GM10266 (cell line): ENCODE measurements around the gene SLC1A2.

ENCODE experiments used
- DNase-seq: peaks from one replicate; pipeline ENCODE4 v3.0.0; 2012; ENCODE audit errors: extremely low spot score
- TF ChIP-seq, protein P1 (sequence below): IDR thresholded peaks from 2 replicates; pipeline ENCODE4 v1.5.1; 2012; ENCODE audit warnings: mild to moderate bottlenecking, low read depth; ENCODE audit not compliant: control insufficient read depth, insufficient read depth; ENCODE audit errors: missing control alignments

SLC1A2 gene

DNA sequence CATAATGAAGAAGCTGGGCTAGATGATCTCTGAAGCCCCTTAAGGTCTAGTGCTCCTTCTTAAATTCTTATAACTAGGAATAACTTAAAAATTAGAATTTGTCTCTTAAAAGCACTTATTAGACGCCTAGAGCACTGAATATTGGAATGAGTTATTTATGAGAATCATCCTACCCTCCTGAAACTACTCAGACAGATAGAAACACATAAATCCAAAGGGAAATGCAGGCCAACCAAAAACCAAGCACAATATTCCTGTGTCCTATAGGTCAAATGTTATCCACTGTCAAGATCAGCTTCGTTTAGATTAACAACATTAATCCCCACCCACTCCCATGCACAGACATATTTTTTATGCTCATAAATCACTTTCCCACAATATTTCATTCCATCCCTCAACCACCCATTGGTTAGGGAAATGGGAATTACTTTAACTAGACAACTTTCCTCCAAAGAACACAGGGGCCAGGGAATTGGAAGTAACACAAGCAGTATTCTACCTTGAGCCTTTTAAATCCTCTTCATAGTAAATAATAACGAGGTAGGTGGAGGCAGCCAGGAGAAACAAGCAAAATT is 193.3 kb downstream of the SLC1A2 start:
- DNase-seq = no peak
- TF ChIP-seq, protein P1, sequence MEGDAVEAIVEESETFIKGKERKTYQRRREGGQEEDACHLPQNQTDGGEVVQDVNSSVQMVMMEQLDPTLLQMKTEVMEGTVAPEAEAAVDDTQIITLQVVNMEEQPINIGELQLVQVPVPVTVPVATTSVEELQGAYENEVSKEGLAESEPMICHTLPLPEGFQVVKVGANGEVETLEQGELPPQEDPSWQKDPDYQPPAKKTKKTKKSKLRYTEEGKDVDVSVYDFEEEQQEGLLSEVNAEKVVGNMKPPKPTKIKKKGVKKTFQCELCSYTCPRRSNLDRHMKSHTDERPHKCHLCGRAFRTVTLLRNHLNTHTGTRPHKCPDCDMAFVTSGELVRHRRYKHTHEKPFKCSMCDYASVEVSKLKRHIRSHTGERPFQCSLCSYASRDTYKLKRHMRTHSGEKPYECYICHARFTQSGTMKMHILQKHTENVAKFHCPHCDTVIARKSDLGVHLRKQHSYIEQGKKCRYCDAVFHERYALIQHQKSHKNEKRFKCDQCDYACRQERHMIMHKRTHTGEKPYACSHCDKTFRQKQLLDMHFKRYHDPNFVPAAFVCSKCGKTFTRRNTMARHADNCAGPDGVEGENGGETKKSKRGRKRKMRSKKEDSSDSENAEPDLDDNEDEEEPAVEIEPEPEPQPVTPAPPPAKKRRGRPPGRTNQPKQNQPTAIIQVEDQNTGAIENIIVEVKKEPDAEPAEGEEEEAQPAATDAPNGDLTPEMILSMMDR = no peak

DNA sequence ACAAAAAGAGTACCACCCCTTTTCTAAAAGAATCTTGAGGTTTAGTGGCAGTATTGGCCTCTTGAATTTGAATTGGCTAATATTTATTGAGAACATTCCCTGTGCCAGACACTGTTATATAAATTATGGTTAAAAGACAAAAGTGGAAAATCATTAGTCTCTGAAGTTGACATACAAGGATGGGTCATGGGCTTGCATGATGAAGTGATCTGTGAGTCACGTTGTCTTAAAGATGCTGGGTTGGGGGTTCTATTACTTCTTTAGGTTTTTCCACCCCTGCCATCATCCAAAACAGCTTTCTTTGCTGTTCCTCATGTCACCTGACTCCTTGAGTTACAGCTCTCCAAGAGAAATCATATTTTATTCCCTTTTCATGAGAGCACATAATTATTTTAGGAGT is 195.4 kb downstream of the SLC1A2 start:
- TF ChIP-seq, protein P1 = no peak
- DNase-seq = no peak

DNA sequence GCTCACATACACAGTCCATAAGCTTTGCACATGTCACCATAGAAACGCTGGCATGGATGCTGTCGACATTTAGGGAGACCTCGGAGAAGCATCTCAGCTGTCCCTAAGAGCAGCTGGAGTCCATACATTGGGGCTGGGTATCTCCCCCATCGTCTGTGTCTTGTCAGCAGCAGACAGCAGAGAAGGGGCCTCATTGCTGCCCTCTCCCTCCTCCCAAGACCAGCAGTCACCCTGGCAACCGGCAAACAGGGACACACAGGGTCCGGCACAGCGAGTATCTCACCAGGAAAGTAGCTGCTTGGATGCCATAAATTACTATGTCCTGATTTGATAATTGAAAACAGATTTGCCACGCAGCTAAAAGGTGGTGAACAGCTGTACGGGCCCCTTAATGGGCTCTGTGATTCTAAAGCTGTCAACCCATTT is 196.0 kb downstream of the SLC1A2 start:
- DNase-seq = no peak

DNA sequence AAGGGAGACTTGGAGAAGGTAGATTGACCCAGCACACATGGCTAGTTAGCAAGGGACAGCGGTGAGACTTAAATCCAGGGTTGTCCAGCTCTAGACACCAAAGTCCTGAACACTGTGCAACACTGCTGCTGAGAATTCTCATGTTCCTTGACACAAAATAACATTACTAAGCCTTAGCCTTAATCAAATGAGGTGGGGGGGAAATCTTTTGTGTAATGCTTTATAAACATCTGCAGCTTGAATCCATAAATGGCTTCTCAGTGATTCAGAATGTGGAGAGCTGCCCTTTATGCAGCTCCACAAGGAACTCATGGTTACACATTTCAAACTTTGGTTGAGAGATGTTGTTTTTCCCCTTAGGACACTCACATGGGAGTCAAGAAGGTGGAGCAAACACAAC is 200.4 kb downstream of the SLC1A2 start:
- DNase-seq = no peak
- TF ChIP-seq, protein P1 = no peak

More for the DNA sequence above, 196.0 kb downstream of the SLC1A2 start:
- TF ChIP-seq, protein P1 = no peak

DNA sequence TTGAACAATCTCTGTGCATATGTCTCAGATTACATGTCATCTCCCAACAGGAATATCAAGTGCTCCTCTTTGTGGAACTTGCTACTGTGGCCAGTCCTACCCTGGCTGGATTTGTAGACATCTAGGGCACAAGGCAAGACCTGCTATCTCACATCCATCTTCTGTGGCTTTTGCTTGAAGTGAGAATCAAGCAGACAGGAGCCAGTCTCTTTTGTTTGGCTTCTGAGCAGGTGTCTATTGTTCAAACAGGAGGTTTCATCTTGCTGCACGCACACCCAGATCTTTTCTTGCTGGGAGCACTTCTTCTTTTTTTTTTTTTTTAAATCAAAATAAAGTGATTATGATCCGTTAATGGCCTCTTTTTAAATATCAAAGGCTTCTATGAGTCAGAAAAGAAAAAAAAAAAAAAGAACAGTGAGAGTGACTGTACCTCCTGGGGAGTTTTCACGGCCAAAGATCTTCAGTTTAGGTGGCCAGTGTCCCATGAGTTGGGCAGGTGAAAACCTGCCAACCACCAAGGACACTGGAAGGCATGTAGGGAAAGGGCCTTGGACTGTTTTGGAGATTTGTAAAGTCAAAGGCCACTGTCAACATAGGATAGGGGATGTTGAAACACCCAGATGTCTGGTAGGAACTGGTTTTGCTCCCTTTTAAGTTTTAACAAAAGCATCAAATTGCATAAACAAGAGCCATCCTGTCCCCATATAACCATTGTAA is 202.2 kb downstream of the SLC1A2 start:
- TF ChIP-seq, protein P1 = no peak
- DNase-seq = no peak

DNA sequence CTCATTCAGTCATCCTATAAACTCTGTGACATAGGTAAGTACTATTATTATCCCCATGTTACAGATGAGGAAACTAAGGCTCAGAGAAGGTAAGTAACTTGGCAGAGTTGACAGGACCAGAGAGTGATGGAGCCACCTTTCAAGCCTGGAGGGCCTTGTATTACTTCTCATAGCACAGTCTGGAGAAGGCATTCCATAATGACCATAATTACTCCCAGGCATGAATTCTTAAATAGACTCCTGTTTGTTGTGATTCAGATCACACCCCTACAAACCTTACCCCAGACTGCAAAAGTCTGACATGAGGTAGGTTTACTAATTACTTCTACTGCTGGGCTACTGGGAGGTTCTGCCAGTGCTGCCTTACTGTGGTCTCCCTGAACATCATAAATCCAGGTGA is 203.4 kb downstream of the SLC1A2 start:
- DNase-seq = no peak
- TF ChIP-seq, protein P1 = no peak

DNA sequence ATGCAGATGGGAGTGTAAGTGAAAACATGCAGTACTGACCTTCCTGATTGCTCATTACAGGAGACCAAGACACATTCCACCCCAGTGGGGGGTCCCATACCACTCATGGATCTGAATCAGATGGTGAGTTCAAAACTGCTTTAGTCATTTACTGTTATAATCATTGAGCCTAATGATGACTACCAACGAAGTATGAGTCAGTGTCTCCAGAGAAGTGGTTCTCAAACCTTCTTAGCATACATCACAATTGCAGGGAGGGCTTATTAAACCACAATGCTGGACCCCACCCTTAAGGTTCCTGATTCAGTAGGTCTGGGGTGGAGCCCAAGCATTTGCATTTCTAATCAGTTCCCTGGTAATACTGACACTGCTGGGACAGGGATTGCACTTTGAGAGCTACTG is 204.6 kb downstream of the SLC1A2 start:
- no peak for DNase-seq
- TF ChIP-seq, protein P1 = no peak
